Measurements from ENCODE around the gene KCNMB1.

KCNMB1 gene

DNA sequence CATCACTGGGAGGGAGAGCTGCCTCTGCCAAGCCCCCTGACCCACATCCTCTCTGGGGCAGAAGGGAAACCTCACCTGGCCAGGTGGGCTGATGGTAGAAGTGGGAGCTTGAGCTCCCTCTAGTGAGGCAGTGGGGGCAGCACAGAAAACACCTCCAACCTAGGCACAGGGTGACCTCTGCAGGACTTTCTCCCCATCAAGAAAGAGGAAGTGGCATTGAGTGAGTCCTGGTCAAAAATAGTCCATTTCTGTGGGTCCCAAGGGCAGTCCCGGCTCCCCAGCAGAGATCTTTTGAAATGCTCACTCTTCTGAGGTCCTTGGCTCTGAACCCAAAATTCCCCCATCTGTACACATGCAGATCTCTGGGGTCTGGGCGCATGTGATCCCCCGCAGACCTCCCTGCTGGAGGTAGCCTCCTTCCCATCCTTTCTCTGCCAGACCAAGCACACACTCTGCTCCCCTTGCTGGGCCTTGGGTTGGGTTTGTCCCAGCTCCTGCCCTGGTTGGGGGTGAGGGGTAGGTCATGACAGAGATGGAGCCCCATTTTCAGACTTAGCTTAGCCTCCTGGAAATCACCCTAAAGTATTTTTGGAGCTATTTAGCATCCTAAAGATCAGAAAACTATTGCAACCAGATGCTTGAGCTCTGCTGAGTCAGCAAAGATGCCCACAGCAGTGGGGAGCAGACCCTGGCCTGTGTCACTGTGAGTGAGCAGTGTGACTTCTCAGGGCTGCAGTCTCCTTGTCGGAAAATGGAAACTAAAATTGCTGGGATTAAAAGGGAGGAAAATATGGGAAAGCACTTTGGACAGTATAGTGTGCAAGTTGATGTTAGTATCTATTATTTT is 50.0 kb downstream of the KCNMB1 start:
- no peak for DNase-seq

DNA sequence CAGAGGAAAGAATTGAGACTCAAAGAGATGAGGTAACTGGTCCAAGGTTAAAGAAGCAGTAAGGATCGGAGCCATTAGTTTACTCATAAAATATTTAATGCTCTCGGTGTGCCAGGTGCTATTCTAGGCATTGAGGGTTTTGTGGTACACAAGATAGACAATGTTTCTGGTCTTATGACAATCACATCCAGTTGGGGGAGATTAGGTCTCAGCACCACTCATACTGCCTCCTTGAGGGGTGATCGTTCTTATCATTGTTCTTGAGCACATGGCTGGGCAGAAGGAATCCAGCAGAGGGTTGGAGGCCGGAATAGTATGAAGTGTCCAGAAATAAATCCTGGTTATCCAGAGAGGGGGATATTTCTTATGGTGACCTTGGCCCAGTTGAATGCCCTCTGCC is 50.9 kb downstream of the KCNMB1 start:
- no peak for DNase-seq

DNA sequence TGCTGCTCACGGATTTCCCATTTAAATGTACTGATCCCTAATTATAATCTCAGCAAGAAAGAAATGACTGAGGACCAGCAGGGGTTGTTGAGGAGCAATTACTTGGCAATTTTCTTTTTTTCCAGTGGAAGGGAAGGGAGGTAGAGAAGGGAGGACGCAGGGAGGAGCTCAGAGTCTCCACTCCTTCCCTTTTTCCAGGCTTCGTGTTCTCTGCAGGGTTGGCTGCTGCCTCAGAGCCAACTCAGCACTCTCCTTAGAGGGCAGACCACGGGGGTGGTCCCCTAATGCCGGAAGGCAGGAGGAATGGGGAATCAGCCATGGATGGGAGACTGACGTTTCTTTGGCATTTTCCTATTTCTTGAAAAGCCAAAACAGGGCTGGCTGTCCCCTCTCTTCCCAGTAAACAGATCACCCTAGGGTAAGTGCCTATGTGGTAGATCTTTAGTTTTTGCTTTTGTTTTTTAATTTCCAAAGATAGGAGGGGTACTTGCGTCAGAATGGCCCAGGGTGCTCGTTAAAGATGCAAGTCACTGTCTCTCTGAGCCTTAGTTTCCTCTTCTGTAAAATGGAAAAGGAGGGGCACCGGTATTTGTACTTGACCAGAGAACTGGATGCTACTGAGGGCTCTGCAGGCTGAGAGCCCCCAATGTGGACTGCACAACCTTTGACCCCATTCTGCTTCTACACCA is 52.0 kb downstream of the KCNMB1 start:
- DNase-seq: no peak

DNA sequence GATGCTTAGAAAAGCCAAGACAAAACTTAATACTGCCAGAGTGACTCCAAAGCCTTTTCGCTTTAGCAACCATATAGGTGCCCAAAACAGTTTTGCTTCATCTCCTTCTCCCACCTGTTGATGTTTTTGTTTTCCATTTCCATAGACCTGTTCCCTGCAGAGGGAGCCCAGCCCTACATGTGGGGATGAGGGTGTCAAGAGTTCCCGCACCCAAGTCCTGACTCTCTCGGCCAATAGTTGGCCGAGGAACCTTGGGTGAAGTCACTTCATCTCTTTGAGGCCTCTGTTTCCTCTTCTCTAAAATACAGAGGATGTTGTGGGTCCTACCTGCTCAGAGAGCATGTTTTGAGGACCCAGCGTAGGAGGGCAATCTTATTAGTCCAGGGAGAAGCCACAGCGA is 53.1 kb downstream of the KCNMB1 start:
- DNase-seq: no peak

DNA sequence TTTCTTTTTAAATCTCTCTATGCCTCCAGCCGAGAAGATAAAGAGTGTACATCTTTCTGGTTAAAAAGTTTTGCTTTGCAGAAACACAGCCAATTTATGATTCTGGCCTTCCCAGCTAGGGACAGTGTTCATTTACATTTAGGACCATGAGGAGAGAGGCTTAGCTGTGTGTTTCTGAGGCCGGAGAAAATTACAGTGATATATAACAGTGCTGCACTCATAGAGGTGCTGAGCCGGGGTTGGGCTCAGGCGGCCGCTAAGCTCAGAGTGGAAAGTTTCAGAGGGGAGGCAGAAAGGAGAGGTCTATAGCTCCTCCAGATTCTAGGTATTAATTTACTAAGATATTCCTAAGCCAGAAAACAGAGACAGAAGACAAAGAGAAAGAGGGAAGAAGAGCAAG is 54.5 kb downstream of the KCNMB1 start:
- no peak for DNase-seq

DNA sequence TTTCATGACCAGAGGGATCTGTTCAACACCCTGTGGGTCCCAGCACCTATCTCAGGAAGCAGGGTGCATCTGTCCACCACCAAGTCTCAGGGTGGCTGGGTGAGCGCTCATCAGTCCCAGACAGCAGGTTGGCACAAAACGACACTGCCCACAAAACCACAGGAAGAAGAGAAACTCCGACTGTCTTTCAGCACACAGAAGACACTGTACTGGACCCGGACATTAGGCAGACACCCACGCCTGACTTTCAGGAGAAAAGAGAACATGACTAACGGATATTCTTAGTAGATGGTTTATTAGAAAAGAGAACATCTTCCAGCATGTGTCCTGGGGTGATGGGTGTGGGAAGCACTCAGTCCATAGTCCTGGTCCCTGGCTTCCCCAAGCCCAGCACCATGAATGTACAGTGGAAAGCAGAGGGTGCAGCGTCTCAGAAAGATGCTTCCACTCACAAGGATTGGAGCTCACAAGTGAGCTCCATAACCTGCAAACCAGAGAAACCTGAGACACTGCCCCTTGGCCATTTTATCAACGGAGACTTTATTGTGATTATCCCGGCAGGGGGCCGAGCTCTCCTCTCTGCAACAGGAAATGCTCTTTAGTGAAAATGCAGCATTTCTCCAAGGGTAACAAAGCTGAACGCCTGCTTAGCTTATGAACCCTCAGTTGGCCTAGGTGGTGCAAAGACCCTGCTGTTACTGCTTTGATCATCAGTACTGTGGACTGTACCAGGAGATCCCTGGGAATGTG is 55.8 kb downstream of the KCNMB1 start:
- no peak for DNase-seq

DNA sequence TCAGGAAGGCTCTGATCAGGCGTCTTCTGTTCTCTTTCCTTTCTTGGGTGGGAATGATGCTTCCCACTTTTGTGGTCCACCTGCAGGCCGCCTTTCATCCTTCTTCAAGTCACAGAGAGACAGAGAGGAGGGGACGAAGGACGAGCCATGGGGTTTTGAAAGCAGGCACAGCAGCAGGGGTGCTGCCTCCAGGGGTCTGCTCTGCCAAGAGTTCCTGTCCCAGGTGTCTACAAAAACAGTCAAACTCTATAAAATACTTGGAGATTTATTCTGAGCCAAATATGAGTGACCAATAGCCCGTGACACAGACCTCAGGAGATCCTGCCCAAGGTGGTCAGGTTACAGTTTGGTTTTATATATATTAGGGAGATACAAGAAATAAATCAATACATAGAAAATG is 57.1 kb downstream of the KCNMB1 start:
- DNase-seq: no peak

DNA sequence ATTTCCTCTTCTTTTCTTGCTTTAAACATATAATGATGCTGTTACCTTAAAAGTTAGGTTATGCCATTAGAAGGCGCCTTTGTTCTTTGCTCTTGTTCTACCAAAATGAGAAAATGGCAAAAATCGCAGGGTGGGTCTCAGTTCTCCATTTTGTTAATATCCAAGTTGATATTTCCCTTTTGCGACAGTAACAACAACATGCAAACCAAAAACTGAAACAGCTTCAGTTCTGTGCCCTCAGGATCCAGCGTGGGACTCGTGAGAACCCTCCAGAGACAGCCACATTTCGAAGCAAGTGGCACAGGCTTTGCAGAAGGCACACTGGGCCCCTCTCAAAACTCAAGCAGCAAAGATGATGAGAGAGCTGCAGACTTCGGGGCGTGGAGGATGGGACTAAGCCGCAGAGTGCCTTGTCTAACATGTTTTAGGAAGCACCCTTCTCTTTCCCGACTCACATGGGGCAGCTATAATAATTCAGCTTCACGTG is 58.6 kb downstream of the KCNMB1 start:
- no peak for DNase-seq

DNA sequence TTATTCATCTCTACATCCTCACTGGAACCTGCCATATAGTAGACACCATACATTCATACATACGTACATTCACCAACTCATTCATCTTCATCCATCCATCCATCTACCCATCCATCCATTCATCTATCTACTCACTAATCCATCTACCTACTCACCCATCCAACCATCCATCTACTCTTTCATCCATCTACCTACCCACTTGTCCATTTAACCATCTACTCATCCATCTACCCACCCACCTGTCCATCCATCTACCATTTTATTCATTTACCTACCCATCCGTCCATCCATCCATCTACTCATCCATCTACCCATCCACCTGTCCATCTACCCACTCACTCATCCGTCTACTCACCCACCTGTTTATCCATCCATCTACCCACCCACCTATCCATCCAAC is 59.6 kb downstream of the KCNMB1 start:
- no peak for DNase-seq

DNA sequence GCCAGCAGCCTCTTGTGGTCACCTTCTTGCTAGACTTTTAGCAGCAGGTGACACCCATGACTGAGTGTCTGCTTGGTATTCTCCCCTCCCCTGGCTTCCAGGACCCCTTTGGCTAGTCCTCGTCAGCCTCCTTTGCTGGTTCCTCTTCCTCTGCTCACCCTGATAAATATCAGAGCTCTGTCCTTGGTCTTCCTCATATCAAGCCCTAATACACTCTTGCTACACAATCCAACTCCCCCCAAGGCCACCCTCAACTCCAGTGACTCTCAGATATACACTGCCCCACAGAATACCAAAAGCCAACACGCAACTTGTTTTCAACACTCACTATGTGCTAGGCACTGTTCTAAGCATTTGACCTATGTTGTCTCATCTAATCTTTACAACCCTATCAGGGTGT is 61.3 kb downstream of the KCNMB1 start:
- no peak for DNase-seq

DNA sequence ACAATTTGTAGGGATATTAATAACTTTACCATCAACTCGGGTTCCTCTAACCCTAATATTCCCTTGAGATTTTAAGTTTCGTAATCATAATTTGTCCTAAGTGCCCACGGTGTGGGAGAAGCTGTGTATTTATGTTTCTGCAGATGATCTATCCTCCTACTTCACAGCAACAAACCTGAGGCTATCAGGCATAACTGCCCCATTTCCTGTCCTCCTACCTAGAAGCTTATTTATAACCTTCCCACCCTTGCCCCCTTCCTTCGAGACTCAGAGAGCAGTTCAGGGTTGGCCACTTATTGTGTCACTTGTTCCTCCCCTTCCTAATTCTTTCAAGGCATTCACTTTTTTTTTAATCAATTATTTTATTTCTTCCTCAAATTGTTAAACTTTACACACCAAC is 62.0 kb downstream of the KCNMB1 start:
- no peak for DNase-seq
